ENCODE measurements around the gene ATP1A4. TPM values are rescaled to one million over a fixed set of nuclear protein-coding genes. Genes with fewer than 3 reads are reported as not detected.
"Not testable (repeated sequence)": the region's sequence is repeated elsewhere in the genome, so short reads cannot be mapped to it uniquely, and the experiment has no call there.

ATP1A4 gene
- polyA plus RNA-seq, 1 donor, result 0.27 TPM

DNA sequence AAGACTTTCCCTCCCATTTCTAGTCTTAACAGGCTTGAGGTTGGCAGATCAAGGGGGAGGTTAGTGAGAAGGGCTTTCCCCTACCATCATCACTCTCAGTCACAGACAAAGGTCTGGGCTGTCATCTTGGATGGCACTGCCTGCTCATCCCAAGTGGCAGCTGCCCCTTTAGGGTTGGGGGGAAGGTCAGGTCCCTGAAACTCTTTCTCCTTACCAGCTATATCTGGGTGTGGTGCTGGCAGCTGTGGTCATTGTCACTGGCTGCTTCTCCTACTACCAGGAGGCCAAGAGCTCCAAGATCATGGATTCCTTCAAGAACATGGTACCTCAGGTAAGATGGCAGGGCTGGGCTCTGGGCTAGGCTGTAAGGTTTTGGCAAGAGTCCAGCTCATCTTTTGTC is 27.7 kb upstream of the ATP1A4 start:
- Histone ChIP-seq H3K36me3 (ENCODE audit: control insufficient read depth, insufficient read depth, low read length) (no peaks in the 10 kb centered on the region), H3K27ac (ENCODE audit: low read length) (no peak overlapping the region), H3K4me3 (ENCODE audit: low read length) (no peak overlapping the region), H3K4me1 (ENCODE audit: control insufficient read depth, insufficient read depth, low read length) (peaks cover 17% of the 10 kb centered on the region), H3K9me3 (ENCODE audit: control insufficient read depth, low read depth, low read length) (no peaks in the 10 kb centered on the region), H3K27me3 (ENCODE audit: control insufficient read depth, insufficient read depth, low read length) (no peaks in the 10 kb centered on the region)
- no peak for DNase-seq

GRCh38 chr1:160124705-160125478 is 26.5 kb upstream of the ATP1A4 start:
- WGBS (ENCODE audit: insufficient coverage, low lambda C conversion rate), result no CpG with 5 or more reads among the region's 8 CpGs
- H3K4me1 ChIP-seq (ENCODE audit: control insufficient read depth, insufficient read depth, low read length), result peaks cover 17% of the 10 kb centered on the region

GRCh38 chr1:160125746-160126145 is 25.7 kb upstream of the ATP1A4 start:
- no peak overlapping the region for H3K27ac ChIP-seq (ENCODE audit: low read length)
- no peak for DNase-seq
- peaks cover 17% of the 10 kb centered on the region for H3K4me1 ChIP-seq (ENCODE audit: control insufficient read depth, insufficient read depth, low read length)
- WGBS (ENCODE audit: insufficient coverage, low lambda C conversion rate), result no CpG with 5 or more reads among the region's 1 CpG
- H3K27me3 ChIP-seq (ENCODE audit: control insufficient read depth, insufficient read depth, low read length), result peaks cover 4% of the 10 kb centered on the region
- no peaks in the 10 kb centered on the region for H3K36me3 ChIP-seq (ENCODE audit: control insufficient read depth, insufficient read depth, low read length)
- H3K9me3 ChIP-seq (ENCODE audit: control insufficient read depth, low read depth, low read length), result no peaks in the 10 kb centered on the region
- H3K4me3 ChIP-seq (ENCODE audit: low read length), result no peak overlapping the region

More at GRCh38 chr1:160124705-160125478, 26.5 kb upstream of the ATP1A4 start:
- Histone ChIP-seq H3K27ac (ENCODE audit: low read length) (peak overlapping the region; percentile 70), H3K27me3 (ENCODE audit: control insufficient read depth, insufficient read depth, low read length) (peaks cover 4% of the 10 kb centered on the region), H3K36me3 (ENCODE audit: control insufficient read depth, insufficient read depth, low read length) (no peaks in the 10 kb centered on the region), H3K4me3 (ENCODE audit: low read length) (no peak overlapping the region), H3K9me3 (ENCODE audit: control insufficient read depth, low read depth, low read length) (no peaks in the 10 kb centered on the region)
- peak; percentile 76 to 80 for DNase-seq

GRCh38 chr1:160126342-160126741 is 25.1 kb upstream of the ATP1A4 start:
- WGBS (ENCODE audit: insufficient coverage, low lambda C conversion rate), result 100% methylated on average over 1 of the region's 4 CpGs
- H3K9me3 ChIP-seq (ENCODE audit: control insufficient read depth, low read depth, low read length); H3K27me3 ChIP-seq (ENCODE audit: control insufficient read depth, insufficient read depth, low read length); H3K27ac ChIP-seq (ENCODE audit: low read length); H3K4me3 ChIP-seq (ENCODE audit: low read length); H3K36me3 ChIP-seq (ENCODE audit: control insufficient read depth, insufficient read depth, low read length); DNase-seq: not testable (repeated sequence)
- peaks cover 17% of the 10 kb centered on the region for H3K4me1 ChIP-seq (ENCODE audit: control insufficient read depth, insufficient read depth, low read length)

DNA sequence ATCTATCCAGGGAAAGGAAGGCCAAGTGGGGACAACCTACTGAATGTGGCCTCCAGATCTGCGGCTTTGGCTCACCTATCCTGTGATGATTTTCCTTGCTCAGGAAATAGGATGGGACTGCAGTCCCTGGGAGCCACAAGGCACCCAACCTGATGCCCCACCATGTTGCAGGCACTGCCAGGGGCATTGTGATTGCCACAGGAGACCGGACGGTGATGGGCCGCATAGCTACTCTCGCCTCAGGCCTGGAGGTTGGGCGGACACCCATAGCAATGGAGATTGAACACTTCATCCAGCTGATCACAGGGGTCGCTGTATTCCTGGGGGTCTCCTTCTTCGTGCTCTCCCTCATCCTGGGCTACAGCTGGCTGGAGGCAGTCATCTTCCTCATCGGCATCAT is 24.0 kb upstream of the ATP1A4 start:
- no peak overlapping the region for H3K27ac ChIP-seq (ENCODE audit: low read length)
- H3K27me3 ChIP-seq (ENCODE audit: control insufficient read depth, insufficient read depth, low read length), result peaks cover 4% of the 10 kb centered on the region
- peaks cover 17% of the 10 kb centered on the region for H3K4me1 ChIP-seq (ENCODE audit: control insufficient read depth, insufficient read depth, low read length)
- H3K9me3 ChIP-seq (ENCODE audit: control insufficient read depth, low read depth, low read length), result no peaks in the 10 kb centered on the region
- no peaks in the 10 kb centered on the region for H3K36me3 ChIP-seq (ENCODE audit: control insufficient read depth, insufficient read depth, low read length)
- no peak for DNase-seq
- no peak overlapping the region for H3K4me3 ChIP-seq (ENCODE audit: low read length)
- WGBS (ENCODE audit: insufficient coverage, low lambda C conversion rate), result no CpG with 5 or more reads among the region's 9 CpGs

DNA sequence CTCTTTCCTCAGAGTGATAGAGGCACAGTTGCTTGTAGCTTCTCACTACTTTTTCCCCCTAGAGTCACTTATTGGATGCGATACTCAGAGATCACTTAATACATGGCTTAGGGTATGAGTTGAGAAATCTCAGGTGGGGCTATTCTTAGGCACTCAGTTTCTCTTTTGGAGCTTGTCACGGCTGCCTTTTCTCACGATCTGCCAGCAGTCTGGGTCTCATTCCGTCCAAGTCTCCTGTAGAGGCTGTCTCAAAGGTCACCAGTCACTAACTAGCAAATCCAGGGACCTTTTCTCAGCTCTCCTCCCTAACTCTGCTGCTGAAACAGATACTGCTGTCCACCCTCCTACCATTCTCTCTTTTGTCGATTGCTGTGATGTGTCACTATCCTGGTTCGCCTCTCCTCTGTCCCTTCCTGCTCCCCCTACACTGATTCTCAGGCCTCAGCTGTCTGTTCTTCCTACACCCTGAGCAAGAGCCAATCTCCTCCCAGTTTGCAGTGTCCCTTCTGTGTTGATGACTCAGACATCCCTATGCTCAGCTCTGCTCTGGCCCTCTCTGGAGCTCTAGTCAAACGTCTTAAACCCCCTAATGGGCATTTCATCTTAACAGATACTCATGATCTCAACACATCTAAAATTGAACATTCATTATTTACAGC is 23.4 kb upstream of the ATP1A4 start:
- no peaks in the 10 kb centered on the region for H3K36me3 ChIP-seq (ENCODE audit: control insufficient read depth, insufficient read depth, low read length)
- peak in 1 of 2 donors; percentile 42 for DNase-seq
- peaks cover 17% of the 10 kb centered on the region for H3K4me1 ChIP-seq (ENCODE audit: control insufficient read depth, insufficient read depth, low read length)
- H3K9me3 ChIP-seq (ENCODE audit: control insufficient read depth, low read depth, low read length), result no peaks in the 10 kb centered on the region
- peak overlapping the region; percentile 36 for H3K27ac ChIP-seq (ENCODE audit: low read length)
- peaks cover 6% of the 10 kb centered on the region for H3K27me3 ChIP-seq (ENCODE audit: control insufficient read depth, insufficient read depth, low read length)
- H3K4me3 ChIP-seq (ENCODE audit: low read length), result no peak overlapping the region
- WGBS (ENCODE audit: insufficient coverage, low lambda C conversion rate), result 100% methylated on average over 1 of the region's 7 CpGs

- H3K36me3 ChIP-seq (ENCODE audit: control insufficient read depth, insufficient read depth, low read length), result no peaks in the 10 kb centered on the region
- H3K9me3 ChIP-seq (ENCODE audit: control insufficient read depth, low read depth, low read length), result no peaks in the 10 kb centered on the region
- no CpG with 5 or more reads among the region's 18 CpGs for WGBS (ENCODE audit: insufficient coverage, low lambda C conversion rate)
- H3K27ac ChIP-seq (ENCODE audit: low read length), result no peak overlapping the region
- H3K4me1 ChIP-seq (ENCODE audit: control insufficient read depth, insufficient read depth, low read length), result peaks cover 17% of the 10 kb centered on the region
- H3K27me3 ChIP-seq (ENCODE audit: control insufficient read depth, insufficient read depth, low read length), result peaks cover 6% of the 10 kb centered on the region
- no peak overlapping the region for H3K4me3 ChIP-seq (ENCODE audit: low read length)
- no peak for DNase-seq
These were observed 22.8 kb upstream of the ATP1A4 start for GRCh38 chr1:160128636-160129035.

- DNase-seq, result no peak
- Histone ChIP-seq H3K27ac (ENCODE audit: low read length) (no peak overlapping the region), H3K4me1 (ENCODE audit: control insufficient read depth, insufficient read depth, low read length) (peaks cover 17% of the 10 kb centered on the region), H3K4me3 (ENCODE audit: low read length) (no peak overlapping the region), H3K36me3 (ENCODE audit: control insufficient read depth, insufficient read depth, low read length) (no peaks in the 10 kb centered on the region), H3K27me3 (ENCODE audit: control insufficient read depth, insufficient read depth, low read length) (peaks cover 6% of the 10 kb centered on the region), H3K9me3 (ENCODE audit: control insufficient read depth, low read depth, low read length) (no peaks in the 10 kb centered on the region)
- WGBS (ENCODE audit: insufficient coverage, low lambda C conversion rate), result no CpG with 5 or more reads among the region's 5 CpGs
These were observed 22.4 kb upstream of the ATP1A4 start for GRCh38 chr1:160129046-160129445.

- Histone ChIP-seq H3K27me3 (ENCODE audit: control insufficient read depth, insufficient read depth, low read length) (peaks cover 6% of the 10 kb centered on the region), H3K4me3 (ENCODE audit: low read length) (no peak overlapping the region), H3K36me3 (ENCODE audit: control insufficient read depth, insufficient read depth, low read length) (no peaks in the 10 kb centered on the region), H3K27ac (ENCODE audit: low read length) (no peak overlapping the region), H3K4me1 (ENCODE audit: control insufficient read depth, insufficient read depth, low read length) (peaks cover 15% of the 10 kb centered on the region), H3K9me3 (ENCODE audit: control insufficient read depth, low read depth, low read length) (no peaks in the 10 kb centered on the region)
- WGBS (ENCODE audit: insufficient coverage, low lambda C conversion rate), result no CpG with 5 or more reads among the region's 3 CpGs
- DNase-seq, result no peak
These were observed 21.8 kb upstream of the ATP1A4 start for GRCh38 chr1:160129558-160129957.

DNA sequence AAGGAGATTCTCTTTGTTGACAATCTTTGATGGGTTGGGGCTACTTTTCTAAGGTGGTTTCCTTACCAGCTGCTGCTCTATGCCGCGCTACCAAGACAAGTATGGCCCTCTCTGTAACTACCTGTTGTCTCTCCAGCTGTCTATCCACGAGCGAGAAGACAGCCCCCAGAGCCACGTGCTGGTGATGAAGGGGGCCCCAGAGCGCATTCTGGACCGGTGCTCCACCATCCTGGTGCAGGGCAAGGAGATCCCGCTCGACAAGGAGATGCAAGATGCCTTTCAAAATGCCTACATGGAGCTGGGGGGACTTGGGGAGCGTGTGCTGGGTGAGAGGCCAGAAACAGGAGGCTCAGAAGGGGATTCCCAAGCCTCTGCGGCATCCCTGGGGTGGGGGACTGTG is 21.4 kb upstream of the ATP1A4 start:
- Histone ChIP-seq H3K27me3 (ENCODE audit: control insufficient read depth, insufficient read depth, low read length) (peaks cover 6% of the 10 kb centered on the region), H3K9me3 (ENCODE audit: control insufficient read depth, low read depth, low read length) (no peaks in the 10 kb centered on the region), H3K27ac (ENCODE audit: low read length) (no peak overlapping the region), H3K4me1 (ENCODE audit: control insufficient read depth, insufficient read depth, low read length) (peaks cover 13% of the 10 kb centered on the region), H3K4me3 (ENCODE audit: low read length) (no peak overlapping the region), H3K36me3 (ENCODE audit: control insufficient read depth, insufficient read depth, low read length) (no peaks in the 10 kb centered on the region)
- no CpG with 5 or more reads among the region's 11 CpGs for WGBS (ENCODE audit: insufficient coverage, low lambda C conversion rate)
- DNase-seq, result no peak

Data from large intestine (tissue), 3 donors.